Measurements from ENCODE around the gene ANAPC15. TPM values are rescaled to one million over a fixed set of nuclear protein-coding genes. Genes with fewer than 3 reads are reported as not detected.

ANAPC15 gene
- total and polyA plus RNA-seq, 2 experiments from 2014 or later = 52.1 to 117 TPM

DNA sequence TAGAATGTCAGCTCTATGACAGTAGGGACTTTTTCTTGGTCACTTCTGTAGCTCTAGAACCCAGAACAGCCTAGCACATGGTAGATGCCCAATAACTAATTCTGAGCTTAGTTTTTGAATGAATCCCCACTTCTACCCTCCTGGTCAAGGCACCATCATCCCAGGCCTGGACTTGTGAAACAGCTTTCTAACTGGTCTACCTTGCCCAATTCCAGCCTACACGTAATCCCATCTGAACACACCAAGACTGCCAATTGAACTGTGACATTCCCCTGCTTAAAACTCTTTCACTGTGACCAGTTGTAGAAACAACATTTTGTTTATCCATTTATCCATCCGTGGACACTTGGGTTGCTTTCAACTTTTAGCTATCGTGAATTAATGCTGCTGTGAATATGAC is 16.9 kb upstream of the ANAPC15 start (continued):
- TF ChIP-seq, protein P1, sequence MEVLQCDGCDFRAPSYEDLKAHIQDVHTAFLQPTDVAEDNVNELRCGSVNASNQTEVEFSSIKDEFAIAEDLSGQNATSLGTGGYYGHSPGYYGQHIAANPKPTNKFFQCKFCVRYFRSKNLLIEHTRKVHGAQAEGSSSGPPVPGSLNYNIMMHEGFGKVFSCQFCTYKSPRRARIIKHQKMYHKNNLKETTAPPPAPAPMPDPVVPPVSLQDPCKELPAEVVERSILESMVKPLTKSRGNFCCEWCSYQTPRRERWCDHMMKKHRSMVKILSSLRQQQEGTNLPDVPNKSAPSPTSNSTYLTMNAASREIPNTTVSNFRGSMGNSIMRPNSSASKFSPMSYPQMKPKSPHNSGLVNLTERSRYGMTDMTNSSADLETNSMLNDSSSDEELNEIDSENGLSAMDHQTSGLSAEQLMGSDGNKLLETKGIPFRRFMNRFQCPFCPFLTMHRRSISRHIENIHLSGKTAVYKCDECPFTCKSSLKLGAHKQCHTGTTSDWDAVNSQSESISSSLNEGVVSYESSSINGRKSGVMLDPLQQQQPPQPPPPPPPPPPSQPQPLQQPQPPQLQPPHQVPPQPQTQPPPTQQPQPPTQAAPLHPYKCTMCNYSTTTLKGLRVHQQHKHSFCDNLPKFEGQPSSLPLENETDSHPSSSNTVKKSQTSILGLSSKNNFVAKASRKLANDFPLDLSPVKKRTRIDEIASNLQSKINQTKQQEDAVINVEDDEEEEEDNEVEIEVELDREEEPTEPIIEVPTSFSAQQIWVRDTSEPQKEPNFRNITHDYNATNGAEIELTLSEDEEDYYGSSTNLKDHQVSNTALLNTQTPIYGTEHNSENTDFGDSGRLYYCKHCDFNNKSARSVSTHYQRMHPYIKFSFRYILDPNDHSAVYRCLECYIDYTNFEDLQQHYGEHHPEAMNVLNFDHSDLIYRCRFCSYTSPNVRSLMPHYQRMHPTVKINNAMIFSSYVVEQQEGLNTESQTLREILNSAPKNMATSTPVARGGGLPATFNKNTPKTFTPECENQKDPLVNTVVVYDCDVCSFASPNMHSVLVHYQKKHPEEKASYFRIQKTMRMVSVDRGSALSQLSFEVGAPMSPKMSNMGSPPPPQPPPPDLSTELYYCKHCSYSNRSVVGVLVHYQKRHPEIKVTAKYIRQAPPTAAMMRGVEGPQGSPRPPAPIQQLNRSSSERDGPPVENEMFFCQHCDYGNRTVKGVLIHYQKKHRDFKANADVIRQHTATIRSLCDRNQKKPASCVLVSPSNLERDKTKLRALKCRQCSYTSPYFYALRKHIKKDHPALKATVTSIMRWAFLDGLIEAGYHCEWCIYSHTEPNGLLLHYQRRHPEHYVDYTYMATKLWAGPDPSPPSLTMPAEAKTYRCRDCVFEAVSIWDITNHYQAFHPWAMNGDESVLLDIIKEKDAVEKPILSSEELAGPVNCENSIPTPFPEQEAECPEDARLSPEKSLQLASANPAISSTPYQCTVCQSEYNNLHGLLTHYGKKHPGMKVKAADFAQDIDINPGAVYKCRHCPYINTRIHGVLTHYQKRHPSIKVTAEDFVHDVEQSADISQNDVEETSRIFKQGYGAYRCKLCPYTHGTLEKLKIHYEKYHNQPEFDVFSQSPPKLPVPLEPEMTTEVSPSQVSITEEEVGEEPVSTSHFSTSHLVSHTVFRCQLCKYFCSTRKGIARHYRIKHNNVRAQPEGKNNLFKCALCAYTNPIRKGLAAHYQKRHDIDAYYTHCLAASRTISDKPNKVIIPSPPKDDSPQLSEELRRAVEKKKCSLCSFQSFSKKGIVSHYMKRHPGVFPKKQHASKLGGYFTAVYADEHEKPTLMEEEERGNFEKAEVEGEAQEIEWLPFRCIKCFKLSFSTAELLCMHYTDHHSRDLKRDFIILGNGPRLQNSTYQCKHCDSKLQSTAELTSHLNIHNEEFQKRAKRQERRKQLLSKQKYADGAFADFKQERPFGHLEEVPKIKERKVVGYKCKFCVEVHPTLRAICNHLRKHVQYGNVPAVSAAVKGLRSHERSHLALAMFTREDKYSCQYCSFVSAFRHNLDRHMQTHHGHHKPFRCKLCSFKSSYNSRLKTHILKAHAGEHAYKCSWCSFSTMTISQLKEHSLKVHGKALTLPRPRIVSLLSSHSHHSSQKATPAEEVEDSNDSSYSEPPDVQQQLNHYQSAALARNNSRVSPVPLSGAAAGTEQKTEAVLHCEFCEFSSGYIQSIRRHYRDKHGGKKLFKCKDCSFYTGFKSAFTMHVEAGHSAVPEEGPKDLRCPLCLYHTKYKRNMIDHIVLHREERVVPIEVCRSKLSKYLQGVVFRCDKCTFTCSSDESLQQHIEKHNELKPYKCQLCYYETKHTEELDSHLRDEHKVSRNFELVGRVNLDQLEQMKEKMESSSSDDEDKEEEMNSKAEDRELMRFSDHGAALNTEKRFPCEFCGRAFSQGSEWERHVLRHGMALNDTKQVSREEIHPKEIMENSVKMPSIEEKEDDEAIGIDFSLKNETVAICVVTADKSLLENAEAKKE (CRISPR knock-in tag; IDR thresholded peaks at IDR 0.05) = no peak
- TF ChIP-seq ZNF114 (CRISPR knock-in tag; IDR thresholded peaks at IDR 0.05) (no peak), CREB1 (CRISPR knock-in tag; IDR thresholded peaks at IDR 0.05; ENCODE audit: low read depth) (no peak)

DNA sequence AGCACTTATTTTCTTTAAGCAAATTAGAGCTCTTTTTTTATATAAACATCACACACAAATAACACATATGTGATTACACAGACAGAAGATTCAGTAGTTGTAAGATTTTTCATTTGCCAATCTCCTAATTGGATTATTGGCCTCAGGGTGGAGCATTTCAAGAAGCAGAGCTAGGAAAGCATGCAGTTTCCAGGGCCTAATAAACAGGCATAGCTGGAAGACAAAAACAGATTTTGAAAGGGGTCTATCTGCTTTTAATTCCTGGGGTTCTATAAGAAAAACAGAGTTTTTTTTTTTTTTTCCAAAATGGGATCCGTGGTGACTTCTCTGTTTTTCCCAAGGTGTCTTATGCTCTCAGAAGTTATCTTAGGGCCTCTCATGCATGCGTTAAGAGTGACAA is 15.4 kb upstream of the ANAPC15 start:
- no peak for DNase-seq (ENCODE audit: low spot score)
- no peak overlapping the region for H3K4me3 Mint-ChIP-seq
- Histone ChIP-seq H3K27ac (ENCODE audit: low read depth) (no peak overlapping the region), H3K36me3 (ENCODE audit: insufficient read depth) (no peaks in the 10 kb centered on the region; the same call in 1 of the 2 replicates), H2AFZ (no peak overlapping the region), H3K4me2 (no peak overlapping the region), H3K27me3 (ENCODE audit: insufficient read depth) (no peaks in the 10 kb centered on the region), H3K79me2 (replicated peaks; ENCODE audit: insufficient read depth) (no peaks in the 10 kb centered on the region), H3K4me3 (no peak overlapping the region), H3K9me2 (ENCODE audit: insufficient read depth) (no peaks in the 10 kb centered on the region), H3K4me1 (ENCODE audit: insufficient read depth) (no peaks in the 10 kb centered on the region), H4K20me1 (replicated peaks; ENCODE audit: insufficient read depth) (no peaks in the 10 kb centered on the region), H3F3A (replicated peaks; ENCODE audit: low read depth) (no peaks in the 10 kb centered on the region)
- no peaks in the 10 kb centered on the region for H3K4me1 Mint-ChIP-seq
- ATAC-seq = no peak
- peaks cover 18% of the 10 kb centered on the region for H3K36me3 Mint-ChIP-seq (ENCODE audit: low read depth)
- no peak overlapping the region for H3K27ac Mint-ChIP-seq
- peaks cover 51% of the 10 kb centered on the region for H3K9me3 Mint-ChIP-seq
- H3K27me3 Mint-ChIP-seq (ENCODE audit: insufficient read depth, low read depth, poor library complexity) = peaks cover 8% of the 10 kb centered on the region
- TF ChIP-seq, protein P2, sequence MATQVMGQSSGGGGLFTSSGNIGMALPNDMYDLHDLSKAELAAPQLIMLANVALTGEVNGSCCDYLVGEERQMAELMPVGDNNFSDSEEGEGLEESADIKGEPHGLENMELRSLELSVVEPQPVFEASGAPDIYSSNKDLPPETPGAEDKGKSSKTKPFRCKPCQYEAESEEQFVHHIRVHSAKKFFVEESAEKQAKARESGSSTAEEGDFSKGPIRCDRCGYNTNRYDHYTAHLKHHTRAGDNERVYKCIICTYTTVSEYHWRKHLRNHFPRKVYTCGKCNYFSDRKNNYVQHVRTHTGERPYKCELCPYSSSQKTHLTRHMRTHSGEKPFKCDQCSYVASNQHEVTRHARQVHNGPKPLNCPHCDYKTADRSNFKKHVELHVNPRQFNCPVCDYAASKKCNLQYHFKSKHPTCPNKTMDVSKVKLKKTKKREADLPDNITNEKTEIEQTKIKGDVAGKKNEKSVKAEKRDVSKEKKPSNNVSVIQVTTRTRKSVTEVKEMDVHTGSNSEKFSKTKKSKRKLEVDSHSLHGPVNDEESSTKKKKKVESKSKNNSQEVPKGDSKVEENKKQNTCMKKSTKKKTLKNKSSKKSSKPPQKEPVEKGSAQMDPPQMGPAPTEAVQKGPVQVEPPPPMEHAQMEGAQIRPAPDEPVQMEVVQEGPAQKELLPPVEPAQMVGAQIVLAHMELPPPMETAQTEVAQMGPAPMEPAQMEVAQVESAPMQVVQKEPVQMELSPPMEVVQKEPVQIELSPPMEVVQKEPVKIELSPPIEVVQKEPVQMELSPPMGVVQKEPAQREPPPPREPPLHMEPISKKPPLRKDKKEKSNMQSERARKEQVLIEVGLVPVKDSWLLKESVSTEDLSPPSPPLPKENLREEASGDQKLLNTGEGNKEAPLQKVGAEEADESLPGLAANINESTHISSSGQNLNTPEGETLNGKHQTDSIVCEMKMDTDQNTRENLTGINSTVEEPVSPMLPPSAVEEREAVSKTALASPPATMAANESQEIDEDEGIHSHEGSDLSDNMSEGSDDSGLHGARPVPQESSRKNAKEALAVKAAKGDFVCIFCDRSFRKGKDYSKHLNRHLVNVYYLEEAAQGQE (IDR thresholded peaks at IDR 0.05; ENCODE audit: unreplicated experiment) = no peak
- TF ChIP-seq POLR2AphosphoS5 (IDR thresholded peaks at IDR 0.05; ENCODE audit: low read depth) (no peak), JUNB (IDR thresholded peaks at IDR 0.05; ENCODE audit: unreplicated experiment) (no peak), CREB1 (CRISPR knock-in tag; IDR thresholded peaks at IDR 0.05; ENCODE audit: low read depth) (no peak), ZNF114 (CRISPR knock-in tag; IDR thresholded peaks at IDR 0.05) (no peak), EZH2phosphoT487 (IDR thresholded peaks at IDR 0.05; ENCODE audit: unreplicated experiment) (no peak)
- TF ChIP-seq, protein P3, sequence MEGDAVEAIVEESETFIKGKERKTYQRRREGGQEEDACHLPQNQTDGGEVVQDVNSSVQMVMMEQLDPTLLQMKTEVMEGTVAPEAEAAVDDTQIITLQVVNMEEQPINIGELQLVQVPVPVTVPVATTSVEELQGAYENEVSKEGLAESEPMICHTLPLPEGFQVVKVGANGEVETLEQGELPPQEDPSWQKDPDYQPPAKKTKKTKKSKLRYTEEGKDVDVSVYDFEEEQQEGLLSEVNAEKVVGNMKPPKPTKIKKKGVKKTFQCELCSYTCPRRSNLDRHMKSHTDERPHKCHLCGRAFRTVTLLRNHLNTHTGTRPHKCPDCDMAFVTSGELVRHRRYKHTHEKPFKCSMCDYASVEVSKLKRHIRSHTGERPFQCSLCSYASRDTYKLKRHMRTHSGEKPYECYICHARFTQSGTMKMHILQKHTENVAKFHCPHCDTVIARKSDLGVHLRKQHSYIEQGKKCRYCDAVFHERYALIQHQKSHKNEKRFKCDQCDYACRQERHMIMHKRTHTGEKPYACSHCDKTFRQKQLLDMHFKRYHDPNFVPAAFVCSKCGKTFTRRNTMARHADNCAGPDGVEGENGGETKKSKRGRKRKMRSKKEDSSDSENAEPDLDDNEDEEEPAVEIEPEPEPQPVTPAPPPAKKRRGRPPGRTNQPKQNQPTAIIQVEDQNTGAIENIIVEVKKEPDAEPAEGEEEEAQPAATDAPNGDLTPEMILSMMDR (conservative IDR thresholded peaks at IDR 0.05; ENCODE audit: low read depth in 2 of 2) = no peak
- TF ChIP-seq, protein P4, sequence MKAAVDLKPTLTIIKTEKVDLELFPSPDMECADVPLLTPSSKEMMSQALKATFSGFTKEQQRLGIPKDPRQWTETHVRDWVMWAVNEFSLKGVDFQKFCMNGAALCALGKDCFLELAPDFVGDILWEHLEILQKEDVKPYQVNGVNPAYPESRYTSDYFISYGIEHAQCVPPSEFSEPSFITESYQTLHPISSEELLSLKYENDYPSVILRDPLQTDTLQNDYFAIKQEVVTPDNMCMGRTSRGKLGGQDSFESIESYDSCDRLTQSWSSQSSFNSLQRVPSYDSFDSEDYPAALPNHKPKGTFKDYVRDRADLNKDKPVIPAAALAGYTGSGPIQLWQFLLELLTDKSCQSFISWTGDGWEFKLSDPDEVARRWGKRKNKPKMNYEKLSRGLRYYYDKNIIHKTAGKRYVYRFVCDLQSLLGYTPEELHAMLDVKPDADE (IDR thresholded peaks at IDR 0.05) = no peak

Data from GM23338 (cell line).